GM23248 (cell line): ENCODE results near the gene FADS1. TPM values are rescaled to one million over a fixed set of nuclear protein-coding genes. Genes with fewer than 3 reads are reported as not detected.

Experiments used
- DNase-seq: peaks from one replicate; pipeline ENCODE4 v3.0.0-alpha.2; 2015
- H2AFZ ChIP-seq: fragments of 200-600 bp; sonication (generic); 2 replicates; pipeline ENCODE4 v1.6.1; 2016; ENCODE audit warnings: antibody characterized with exemption
- H3F3A ChIP-seq: fragments of 200-600 bp; sonication (generic); 2 replicates; pipeline ENCODE4 v1.6.1; 2016; ENCODE audit warnings: mild to moderate bottlenecking, antibody characterized with exemption, mixed run types; ENCODE audit not compliant: insufficient read depth
- H3K27ac ChIP-seq: fragments of 200-600 bp; sonication (generic); 2 replicates; pipeline ENCODE4 v1.5.1; 2016; ENCODE audit warnings: mild to moderate bottlenecking
- H3K27me3 ChIP-seq: fragments of 200-600 bp; sonication (generic); replicated peaks from 2 replicates; pipeline ENCODE4 v1.6.1; 2016; ENCODE audit warnings: mild to moderate bottlenecking; ENCODE audit not compliant: insufficient read depth
- H3K36me3 ChIP-seq: fragments of 200-600 bp; sonication (generic); 2 replicates; pipeline ENCODE4 v1.6.1; 2016; ENCODE audit warnings: low read depth, mild to moderate bottlenecking
- H3K4me1 ChIP-seq: fragments of 200-600 bp; sonication (generic); 2 replicates; pipeline ENCODE4 v1.6.1; 2016; ENCODE audit warnings: mild to moderate bottlenecking; ENCODE audit not compliant: insufficient read depth
- H3K4me2 ChIP-seq: fragments of 200-600 bp; sonication (generic); one replicate; pipeline ENCODE4 v1.6.1; 2016; ENCODE audit warnings: mild to moderate bottlenecking; ENCODE audit not compliant: unreplicated experiment
- H3K4me3 ChIP-seq: fragments of 200-600 bp; sonication (generic); 2 replicates; pipeline ENCODE4 v1.5.1; 2016; ENCODE audit warnings: mild to moderate bottlenecking
- H3K79me2 ChIP-seq: fragments of 200-600 bp; sonication (generic); 2 replicates; pipeline ENCODE4 v1.6.1; 2016; ENCODE audit warnings: mild to moderate bottlenecking; ENCODE audit not compliant: insufficient read depth
- H3K9ac ChIP-seq: fragments of 200-600 bp; sonication (generic); 2 replicates; pipeline ENCODE4 v1.6.1; 2016; ENCODE audit warnings: mild to moderate bottlenecking
- H3K9me2 ChIP-seq: fragments of 200-600 bp; sonication (generic); 2 replicates; pipeline ENCODE4 v1.6.1; 2016; ENCODE audit warnings: mixed run types, mild to moderate bottlenecking, moderate library complexity; ENCODE audit not compliant: insufficient read depth
- H3K9me3 ChIP-seq: fragments of 200-600 bp; sonication (generic); one replicate; pipeline ENCODE4 v1.6.1; 2017; ENCODE audit warnings: low read depth
- H4K20me1 ChIP-seq: fragments of 200-600 bp; sonication (generic); 2 replicates; pipeline ENCODE4 v1.6.0; 2016; ENCODE audit not compliant: insufficient read depth
- EZH2 ChIP-seq: fragments of 200-600 bp; sonication (generic); IDR thresholded peaks from 2 replicates; pipeline ENCODE4 v1.6.1; 2018; ENCODE audit warnings: antibody characterized with exemption, mild to moderate bottlenecking; ENCODE audit not compliant: insufficient read depth, poor library complexity, severe bottlenecking
- EZH2phosphoT487 ChIP-seq: fragments of 200-600 bp; sonication (generic); IDR thresholded peaks from 2 replicates; pipeline ENCODE4 v1.6.1; 2018; ENCODE audit warnings: antibody characterized with exemption, moderate library complexity, mild to moderate bottlenecking, low read depth; ENCODE audit not compliant: insufficient read depth
- WGBS, 2 experiments: methylation state at CpG; one replicate each; pipeline ENCODE4 v1.1.6; 2015 to 2017; ENCODE audit warnings: low lambda C conversion rate in 2 of 2, low coverage in 1 of 2; ENCODE audit errors: missing lambda C conversion rate in 2 of 2; 5-methylcytosine and 5-hydroxymethylcytosine counted together
- in situ Hi-C: fragments of 300-500 bp; cut with MboI; formaldehyde crosslinking; loops from 2 replicates; pipeline ENCODE4 v1.15.0; 2020
- polyA plus RNA-seq: library from polyadenylated mRNA; unstranded; fragments of >200 nt; fragmentation: Nextera tagmentation; extraction: Ambion mirVana; gene quantifications from 2 replicates; pipeline ENCODE4 v1.2.1, GENCODE V29; 2016
- total RNA-seq: library from RNA; depleted of rRNA; stranded (reverse); fragments of >200 nt; shearing (Covaris generic); gene quantifications from 2 replicates; pipeline ENCODE4 v1.2.3, GENCODE V29; 2014

The FADS1 gene
- total and polyA plus RNA-seq, 2 experiments from 2014 or later, result 12.9 to 19.7 TPM

DNA sequence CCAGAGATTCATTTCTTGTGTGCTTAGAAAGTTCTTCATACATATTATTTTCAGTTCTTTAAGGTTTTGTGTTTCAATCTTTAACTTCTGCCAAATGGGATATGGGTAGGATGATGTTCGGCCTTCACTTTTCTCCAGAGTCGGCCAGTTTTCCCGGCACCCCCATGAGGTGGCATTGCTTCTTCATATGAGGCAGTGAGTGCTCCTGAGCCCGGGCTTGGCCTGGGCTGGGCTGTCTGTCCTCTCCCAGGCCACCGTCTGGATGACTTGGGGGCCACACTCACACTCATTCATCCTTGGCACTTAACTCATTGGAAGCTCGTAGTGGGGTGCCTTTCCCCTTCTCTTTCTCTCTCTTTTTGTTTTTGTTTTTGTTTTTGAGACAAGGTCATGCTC, 35.1 kb upstream of the FADS1 start:
- Histone ChIP-seq H3K4me1 (no peaks in the 10 kb centered on the region), H3K36me3 (no peaks in the 10 kb centered on the region), H3K27ac (no peak overlapping the region), H3K9ac (no peak overlapping the region), H3K27me3 (no peaks in the 10 kb centered on the region), H3K4me2 (no peak overlapping the region), H3F3A (no peaks in the 10 kb centered on the region), H3K79me2 (no peaks in the 10 kb centered on the region), H3K4me3 (no peak overlapping the region), H3K9me2 (no peaks in the 10 kb centered on the region), H2AFZ (no peak overlapping the region), H4K20me1 (no peaks in the 10 kb centered on the region), H3K9me3 (no peaks in the 10 kb centered on the region)
- 94 to 99% methylated on average over 6 of the region's 6 CpGs for WGBS, 2 experiments
- no peak for DNase-seq
- TF ChIP-seq EZH2 (no peak), EZH2phosphoT487 (no peak)
- in situ Hi-C loops, result no loop called here

DNA sequence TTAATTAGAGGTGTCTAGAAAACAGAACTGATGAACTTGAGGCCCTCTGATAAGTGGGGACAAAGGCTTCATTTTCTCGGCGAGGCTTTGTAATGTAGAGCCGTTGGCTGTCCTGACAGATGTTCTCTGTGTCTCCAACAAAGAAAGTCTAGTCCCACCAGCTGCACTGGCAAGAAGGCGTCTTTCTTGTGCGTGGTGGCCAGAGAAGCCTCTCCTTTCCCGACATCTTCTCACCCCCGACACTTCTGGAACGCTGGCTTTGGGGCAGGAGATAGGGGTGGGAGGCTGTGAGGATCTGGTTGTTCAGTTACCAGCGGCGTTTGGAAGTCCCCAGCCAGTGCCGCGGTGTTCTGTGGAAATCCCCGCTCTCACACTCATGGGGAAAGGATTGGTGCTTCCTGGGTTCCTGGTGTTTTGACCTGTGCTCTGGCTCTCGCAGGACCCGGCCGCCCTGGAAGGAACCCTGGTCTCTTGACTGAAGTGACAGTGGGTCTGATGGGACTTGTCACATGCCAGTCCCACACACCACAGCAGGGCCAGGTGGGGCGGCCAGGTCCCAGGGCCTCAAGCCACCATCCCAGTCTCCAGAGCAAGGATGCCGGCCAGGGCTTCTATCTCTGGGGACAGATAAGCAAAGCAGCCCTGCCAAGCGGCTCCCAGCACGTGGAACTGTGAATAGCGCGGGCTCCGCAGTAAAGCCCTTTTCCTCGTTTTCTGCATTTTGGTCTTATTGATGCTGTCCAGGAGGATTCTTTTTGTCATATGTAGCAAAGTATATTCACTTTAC, 34.5 kb upstream of the FADS1 start:
- Histone ChIP-seq H3F3A (no peaks in the 10 kb centered on the region), H3K9me3 (no peaks in the 10 kb centered on the region), H3K4me3 (no peak overlapping the region), H3K9me2 (no peaks in the 10 kb centered on the region), H3K4me1 (no peaks in the 10 kb centered on the region), H3K9ac (no peak overlapping the region), H4K20me1 (no peaks in the 10 kb centered on the region), H3K27me3 (no peaks in the 10 kb centered on the region), H3K27ac (no peak overlapping the region), H3K79me2 (no peaks in the 10 kb centered on the region), H3K4me2 (no peak overlapping the region), H2AFZ (no peak overlapping the region), H3K36me3 (no peaks in the 10 kb centered on the region)
- DNase-seq, result no peak
- in situ Hi-C loops, result no loop called here
- TF ChIP-seq EZH2, result no peak
- TF ChIP-seq EZH2phosphoT487, result no peak
- 94 to 96% methylated on average over 24 of the region's 24 CpGs for WGBS, 2 experiments

DNA sequence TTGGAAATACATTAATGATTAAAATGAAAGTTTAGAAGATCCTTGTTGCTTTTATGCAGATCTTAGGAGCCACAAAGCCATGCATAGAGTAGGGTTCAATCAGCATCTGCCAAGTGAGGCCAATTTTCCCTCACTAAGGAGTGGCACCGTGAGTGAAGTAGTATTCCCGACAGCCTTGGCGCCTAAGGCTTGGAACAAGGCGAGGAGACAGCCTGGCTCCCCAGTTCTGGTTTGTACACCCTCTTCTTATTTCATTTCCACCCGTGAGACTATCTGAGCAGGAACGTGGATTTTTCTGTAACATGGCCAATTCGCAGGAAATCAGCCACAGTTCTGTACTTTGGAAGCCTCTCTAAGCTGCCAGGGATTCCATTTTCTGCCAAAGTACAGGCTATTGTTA, 33.9 kb upstream of the FADS1 start:
- Histone ChIP-seq H3K4me3 (no peak overlapping the region), H3K9ac (no peak overlapping the region), H3K36me3 (no peaks in the 10 kb centered on the region), H3K27ac (no peak overlapping the region), H3K9me2 (no peaks in the 10 kb centered on the region), H4K20me1 (no peaks in the 10 kb centered on the region), H3K4me1 (no peaks in the 10 kb centered on the region), H3K4me2 (no peak overlapping the region), H3F3A (no peaks in the 10 kb centered on the region), H3K79me2 (no peaks in the 10 kb centered on the region), H3K27me3 (no peaks in the 10 kb centered on the region), H2AFZ (no peak overlapping the region), H3K9me3 (no peaks in the 10 kb centered on the region)
- 80% methylated on average over 7 of the region's 7 CpGs for WGBS, 2 experiments
- in situ Hi-C loops, result no loop called here
- DNase-seq, result no peak
- no peak for TF ChIP-seq EZH2phosphoT487
- TF ChIP-seq EZH2, result no peak

DNA sequence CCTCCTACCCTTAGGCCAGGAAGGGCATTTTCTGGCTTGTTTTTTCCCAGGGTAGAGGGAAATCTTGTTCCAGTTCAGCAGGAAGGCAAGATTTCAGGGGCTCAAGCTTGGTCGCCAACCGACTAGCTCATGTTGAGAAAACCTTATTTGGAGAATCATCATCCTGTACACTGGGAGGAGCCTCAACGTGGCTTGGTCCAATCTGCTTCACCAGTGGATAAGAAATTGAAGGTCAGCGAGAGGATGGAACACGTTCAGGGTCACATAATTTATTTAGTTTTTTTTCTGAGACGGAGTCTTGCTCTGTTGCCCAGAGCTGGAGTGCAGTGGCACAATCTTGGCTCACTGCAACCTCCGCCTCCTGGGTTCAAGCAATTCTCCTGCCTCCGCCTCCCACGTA, 31.8 kb upstream of the FADS1 start:
- H2AFZ ChIP-seq, result no peak overlapping the region
- H3K79me2 ChIP-seq, result no peaks in the 10 kb centered on the region
- no peaks in the 10 kb centered on the region for H3K36me3 ChIP-seq

More for the DNA sequence above, 31.8 kb upstream of the FADS1 start:
- Histone ChIP-seq H3K4me2 (no peak overlapping the region), H3K27ac (no peak overlapping the region), H3K9ac (no peak overlapping the region), H3F3A (no peaks in the 10 kb centered on the region), H3K4me3 (no peak overlapping the region), H3K27me3 (no peaks in the 10 kb centered on the region), H3K4me1 (no peaks in the 10 kb centered on the region), H4K20me1 (no peaks in the 10 kb centered on the region), H3K9me3 (no peaks in the 10 kb centered on the region), H3K9me2 (no peaks in the 10 kb centered on the region)
- TF ChIP-seq EZH2phosphoT487 (no peak), EZH2 (no peak)
- 89 to 91% methylated on average over 9 of the region's 9 CpGs for WGBS, 2 experiments
- DNase-seq, result no peak
- in situ Hi-C loops, result no loop called here
